PC-3 (cell line): ENCODE measurements around the gene ZNF768.

Experiments
- CTCF ChIP-seq: fragments of 300-600 bp; sonication (generic); conservative IDR thresholded peaks from 2 replicates; pipeline ENCODE4 v1.5.1; 2017; ENCODE audit warnings: antibody characterized with exemption, low read depth, mild to moderate bottlenecking, low read length
- EZH2 ChIP-seq: fragments of 300-600 bp; sonication (generic); IDR thresholded peaks from one replicate; pipeline ENCODE4 v1.6.1; 2017; ENCODE audit warnings: antibody characterized with exemption, mild to moderate bottlenecking, low read length; ENCODE audit not compliant: unreplicated experiment
- EZH2phosphoT487 ChIP-seq: fragments of 300-600 bp; sonication (generic); IDR thresholded peaks from 2 replicates; pipeline ENCODE4 v1.6.1; 2018; ENCODE audit warnings: mild to moderate bottlenecking, antibody characterized with exemption, low read length, borderline replicate concordance

GRCh38 chr16:30539000-30539964 is 12.9 kb upstream of the ZNF768 start:
- TF ChIP-seq CTCF (no peak), EZH2 (no peak), EZH2phosphoT487 (no peak)
